Measurements from ENCODE around the gene MIER1. TPM values are rescaled to one million over a fixed set of nuclear protein-coding genes. Genes with fewer than 3 reads are reported as not detected.

MIER1 gene
- total RNA-seq, 1 donor from 2014 or later: 27.8 TPM

GRCh38 chr1:66940981-66941380 lies 16.2 kb downstream of the MIER1 start:
- H3K27me3 ChIP-seq (ENCODE audit: control insufficient read depth, insufficient read depth, low read length): no peaks in the 10 kb centered on the region
- no peak for TF ChIP-seq CTCF (IDR thresholded peaks at IDR 0.05; ENCODE audit: insufficient read depth, low read length, poor library complexity, severe bottlenecking)
- H3K4me3 ChIP-seq (ENCODE audit: low read depth, low read length): no peak overlapping the region
- no peak for DNase-seq (ENCODE audit: low read depth)
- no peaks in the 10 kb centered on the region for H3K36me3 ChIP-seq (ENCODE audit: control insufficient read depth, insufficient read depth, low read length)

- no peaks in the 10 kb centered on the region for H3K36me3 ChIP-seq (ENCODE audit: control insufficient read depth, insufficient read depth, low read length)
- no peak for DNase-seq (ENCODE audit: low read depth)
Measured at GRCh38 chr1:66943361-66943969, 18.7 kb downstream of the MIER1 start.

DNA sequence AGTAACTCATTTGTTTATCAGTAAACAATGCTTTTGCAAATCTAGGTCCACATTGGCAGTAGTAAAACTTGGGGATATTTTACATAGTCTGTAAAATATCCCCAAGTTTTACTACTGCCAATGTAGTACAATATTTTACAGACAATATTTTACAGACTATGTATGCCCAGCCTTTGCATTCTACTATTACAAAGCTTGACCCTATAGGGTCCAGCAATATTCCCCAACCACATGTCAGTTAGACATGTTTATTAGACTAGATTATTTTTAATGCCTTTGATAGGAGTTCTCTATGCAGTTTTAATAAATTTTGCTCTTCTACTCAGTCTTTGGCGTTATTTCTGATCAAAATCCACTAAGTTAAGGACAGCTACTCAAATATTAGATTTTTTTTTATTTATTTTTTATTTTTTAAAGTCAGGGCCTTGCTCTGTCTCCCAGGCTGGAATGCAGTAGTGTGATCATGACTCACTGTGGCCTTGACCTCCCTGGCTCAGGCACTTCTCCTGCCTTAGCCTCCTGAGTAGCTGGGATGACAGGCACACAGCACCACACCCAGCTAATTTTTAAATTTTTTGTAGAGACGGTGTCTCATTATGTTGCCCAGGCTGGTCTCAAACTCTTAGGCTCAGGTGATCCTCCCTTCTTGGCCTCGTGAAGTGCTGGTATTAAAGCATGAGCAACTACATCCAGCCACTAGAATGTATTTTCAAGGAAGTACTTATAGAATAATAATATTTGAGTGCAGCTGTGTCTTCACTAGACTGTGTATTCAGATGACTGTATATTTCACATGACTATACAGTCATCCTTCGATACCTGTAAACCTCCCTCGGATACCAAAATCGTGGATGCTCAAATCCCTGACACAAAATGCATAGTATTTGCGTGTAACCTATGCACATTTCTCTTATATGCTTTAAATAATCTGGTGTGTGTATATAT lies 19.8 kb downstream of the MIER1 start:
- H3K36me3 ChIP-seq (ENCODE audit: control insufficient read depth, insufficient read depth, low read length): no peaks in the 10 kb centered on the region

More at GRCh38 chr1:66943361-66943969, 18.7 kb downstream of the MIER1 start:
- TF ChIP-seq CTCF (IDR thresholded peaks at IDR 0.05; ENCODE audit: insufficient read depth, low read length, poor library complexity, severe bottlenecking): no peak
- H3K27me3 ChIP-seq (ENCODE audit: control insufficient read depth, insufficient read depth, low read length): no peaks in the 10 kb centered on the region
- H3K4me3 ChIP-seq (ENCODE audit: low read depth, low read length): no peak overlapping the region

DNA sequence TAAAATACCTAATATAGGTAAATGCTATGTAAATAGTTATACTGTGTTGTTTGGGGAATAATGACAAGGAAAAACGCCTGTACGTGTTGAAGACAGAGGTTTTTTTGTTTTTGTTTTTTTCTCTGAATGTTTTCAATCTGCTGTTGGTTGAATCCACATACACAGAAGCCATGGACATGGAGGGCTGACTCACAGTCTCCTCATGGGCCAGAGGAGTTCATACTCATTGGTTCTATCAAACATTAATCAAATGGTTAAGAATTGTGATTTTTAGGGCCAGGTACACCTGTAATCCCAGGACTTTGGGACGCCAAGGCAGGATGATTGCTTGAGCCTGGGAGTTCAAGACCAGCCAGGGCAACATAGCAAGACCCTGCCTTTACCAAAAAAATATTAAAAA lies 20.5 kb downstream of the MIER1 start:
- no peak for TF ChIP-seq CTCF (IDR thresholded peaks at IDR 0.05; ENCODE audit: insufficient read depth, low read length, poor library complexity, severe bottlenecking)
- DNase-seq (ENCODE audit: low read depth): no peak
- no peaks in the 10 kb centered on the region for H3K27me3 ChIP-seq (ENCODE audit: control insufficient read depth, insufficient read depth, low read length)
- no peak overlapping the region for H3K4me3 ChIP-seq (ENCODE audit: low read depth, low read length)
- H3K36me3 ChIP-seq (ENCODE audit: control insufficient read depth, insufficient read depth, low read length): no peaks in the 10 kb centered on the region

More for the DNA sequence above, 19.8 kb downstream of the MIER1 start:
- TF ChIP-seq CTCF (IDR thresholded peaks at IDR 0.05; ENCODE audit: insufficient read depth, low read length, poor library complexity, severe bottlenecking): no peak
- Histone ChIP-seq H3K27me3 (ENCODE audit: control insufficient read depth, insufficient read depth, low read length) (no peaks in the 10 kb centered on the region), H3K4me3 (ENCODE audit: low read depth, low read length) (no peak overlapping the region)
- DNase-seq (ENCODE audit: low read depth): peak; percentile 72

DNA sequence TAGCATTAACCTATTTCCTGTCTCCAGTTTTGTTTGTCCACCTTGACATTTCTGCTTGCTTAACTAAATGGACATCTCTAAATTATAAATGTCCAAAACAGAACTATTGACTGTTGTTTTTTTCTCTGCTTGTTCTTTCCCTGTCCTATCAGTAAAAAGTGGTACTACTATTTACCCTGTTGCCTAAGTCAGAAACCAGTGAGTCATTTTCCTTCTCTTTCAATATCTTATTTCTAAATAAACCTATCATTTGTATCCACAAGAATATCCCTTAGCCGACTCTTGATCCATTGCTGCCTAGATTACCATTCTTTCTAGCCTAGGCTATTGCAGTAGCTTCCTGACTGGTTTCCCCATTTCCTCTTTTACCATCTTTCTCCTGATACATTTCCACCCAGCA lies 22.5 kb downstream of the MIER1 start:
- Histone ChIP-seq H3K4me3 (ENCODE audit: low read depth, low read length) (no peak overlapping the region), H3K27me3 (ENCODE audit: control insufficient read depth, insufficient read depth, low read length) (no peaks in the 10 kb centered on the region), H3K36me3 (ENCODE audit: control insufficient read depth, insufficient read depth, low read length) (no peaks in the 10 kb centered on the region)
- no peak for TF ChIP-seq CTCF (IDR thresholded peaks at IDR 0.05; ENCODE audit: insufficient read depth, low read length, poor library complexity, severe bottlenecking)
- no peak for DNase-seq (ENCODE audit: low read depth)

Measured in kidney epithelial cell (primary cell).